KG1 (cell line): ENCODE results near the gene STARD3.
"Not testable (repeated sequence)": the region's sequence is repeated elsewhere in the genome, so short reads cannot be mapped to it uniquely, and the experiment has no call there.

Experiments used
- DNase-seq: peaks from one replicate; lab custom pipeline; 2025; lab: John Stamatoyannopoulos, UW

The STARD3 gene

GRCh38 chr17:39636927-39637736 lies at the start of gene STARD3:
STARD3 (plus strand) TSS chr17:39637144; CDS start chr17:39653532, 16,388 bp downstream.
- DNase-seq, result peak; percentile 90

DNA sequence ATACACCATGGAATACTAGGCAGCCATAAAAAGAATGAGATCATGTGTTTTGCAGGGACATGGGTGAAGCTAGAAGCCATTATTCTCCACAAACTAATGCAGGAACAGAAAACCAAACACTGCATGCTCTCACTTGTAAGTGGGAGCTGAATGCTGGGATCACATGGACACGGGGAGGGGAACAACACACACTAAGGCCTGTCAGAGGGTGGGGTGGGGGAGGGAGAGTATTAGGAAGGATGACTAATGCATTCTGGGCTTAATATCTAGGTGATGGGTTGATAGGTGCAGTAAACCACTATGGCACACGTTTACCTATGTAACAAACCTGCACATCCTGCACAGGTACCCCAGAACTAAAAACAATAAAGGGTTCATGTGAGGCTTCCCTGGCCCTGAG lies 46.8 kb upstream of the STARD3 start:
- not testable (repeated sequence) for DNase-seq

- no peak for DNase-seq
Measured at GRCh38 chr17:39591958-39592954, 44.7 kb upstream of the STARD3 start.

- DNase-seq, result no peak
Measured at GRCh38 chr17:39593371-39593770, 43.6 kb upstream of the STARD3 start.

- DNase-seq, result no peak
Measured at GRCh38 chr17:39595294-39595693, 41.6 kb upstream of the STARD3 start.

DNA sequence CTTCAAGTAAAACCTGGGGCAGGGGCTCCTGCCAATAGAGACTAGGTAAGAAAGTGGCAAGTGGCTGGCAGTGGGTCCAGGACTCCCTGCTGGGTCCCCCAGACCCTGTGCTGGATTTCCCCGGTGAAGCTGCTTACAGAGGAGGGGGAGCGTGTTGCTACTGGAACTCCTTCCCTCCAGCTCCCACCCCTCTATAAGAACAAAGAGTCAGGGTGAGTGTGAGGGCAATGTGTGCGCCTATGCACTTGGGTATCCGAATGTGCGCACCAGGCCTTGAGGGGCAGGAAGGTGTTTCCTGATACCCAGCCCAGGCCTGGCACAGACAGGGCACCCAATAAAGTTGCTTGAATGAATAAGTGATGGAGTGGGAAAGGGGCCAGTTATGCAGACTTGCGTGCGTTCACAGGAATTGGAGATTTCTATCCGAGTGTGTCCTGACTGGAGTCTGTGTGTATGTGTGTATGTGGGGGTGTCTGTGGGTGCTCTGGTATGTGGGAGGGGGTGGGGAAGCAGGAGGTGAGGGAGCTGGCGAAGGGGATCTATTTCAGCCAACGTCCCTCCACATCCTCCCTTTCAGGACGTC lies 40.9 kb upstream of the STARD3 start:
- DNase-seq, result no peak

GRCh38 chr17:39596543-39597267 lies 40.2 kb upstream of the STARD3 start:
- no peak for DNase-seq

DNA sequence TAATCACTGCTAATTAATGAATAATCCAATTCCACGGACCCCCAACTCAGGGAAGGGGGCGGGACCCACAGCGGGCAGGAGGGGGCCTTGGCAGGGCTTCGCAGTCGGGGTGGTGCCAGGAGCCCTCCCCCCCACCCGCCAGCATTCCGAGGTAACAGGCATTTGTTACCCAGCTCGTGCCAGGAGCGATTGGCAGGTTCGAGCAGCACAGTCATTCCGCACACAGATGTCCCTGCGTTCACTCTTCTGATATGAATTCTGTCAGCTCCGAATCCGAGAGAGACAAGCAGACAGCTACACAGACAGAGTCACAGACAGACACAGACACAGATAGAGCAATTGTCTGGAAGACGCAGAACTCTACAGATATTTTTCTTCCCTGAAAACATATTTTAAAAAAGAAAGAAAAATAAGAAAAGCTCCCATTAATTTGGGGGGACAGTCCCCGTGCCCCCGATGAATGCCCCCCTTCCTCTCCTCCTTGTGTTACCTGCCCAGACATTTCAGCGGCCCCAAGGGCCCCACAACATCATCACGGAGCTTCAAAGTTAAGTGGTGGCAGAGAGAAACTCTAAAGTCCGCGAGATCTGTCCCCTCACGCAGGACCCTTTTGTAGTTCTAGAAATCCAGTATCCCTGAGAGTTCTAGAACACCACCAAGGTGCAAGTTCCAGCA lies 39.4 kb upstream of the STARD3 start:
- no peak for DNase-seq

DNA sequence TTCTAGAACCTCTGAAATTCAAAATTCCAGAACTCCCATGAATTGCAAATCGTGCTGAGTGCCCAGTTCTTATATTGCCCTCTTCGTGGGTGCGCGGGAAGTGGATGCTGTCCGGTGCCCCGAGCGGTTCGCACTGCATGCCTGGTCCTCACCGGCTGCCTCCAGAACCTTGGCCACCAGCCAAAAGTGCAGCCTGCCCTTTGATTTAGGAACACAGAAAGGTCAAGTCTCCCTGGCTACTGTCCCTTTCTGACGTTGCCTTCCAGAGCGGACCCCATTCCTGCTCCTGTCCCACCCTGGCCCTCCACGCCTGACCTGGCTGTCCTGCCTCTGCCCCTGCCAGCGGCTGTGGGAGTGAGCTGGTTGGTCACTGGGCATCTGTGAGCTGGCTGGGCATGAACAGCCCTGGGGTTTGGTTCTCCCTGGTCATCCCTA lies 38.9 kb upstream of the STARD3 start:
- DNase-seq, result no peak

DNA sequence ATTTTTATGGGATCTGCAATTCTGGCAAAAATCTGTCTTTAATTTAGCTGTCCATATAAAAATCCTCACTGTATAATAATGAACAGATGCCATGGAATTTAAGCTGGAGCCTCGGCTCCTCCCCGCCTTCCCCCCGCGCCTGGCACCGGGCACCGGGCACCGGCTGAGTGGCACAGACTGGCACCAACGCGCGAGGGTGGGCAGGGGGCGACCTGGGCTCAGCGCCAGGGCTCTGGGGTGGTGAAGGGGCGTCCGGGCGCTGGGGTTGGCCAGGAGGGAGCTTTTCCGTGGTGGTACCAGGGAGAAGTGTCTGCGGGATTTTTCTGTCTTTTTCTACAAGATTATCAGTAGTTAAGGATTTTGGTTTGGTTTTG lies 38.3 kb upstream of the STARD3 start:
- no peak for DNase-seq

DNA sequence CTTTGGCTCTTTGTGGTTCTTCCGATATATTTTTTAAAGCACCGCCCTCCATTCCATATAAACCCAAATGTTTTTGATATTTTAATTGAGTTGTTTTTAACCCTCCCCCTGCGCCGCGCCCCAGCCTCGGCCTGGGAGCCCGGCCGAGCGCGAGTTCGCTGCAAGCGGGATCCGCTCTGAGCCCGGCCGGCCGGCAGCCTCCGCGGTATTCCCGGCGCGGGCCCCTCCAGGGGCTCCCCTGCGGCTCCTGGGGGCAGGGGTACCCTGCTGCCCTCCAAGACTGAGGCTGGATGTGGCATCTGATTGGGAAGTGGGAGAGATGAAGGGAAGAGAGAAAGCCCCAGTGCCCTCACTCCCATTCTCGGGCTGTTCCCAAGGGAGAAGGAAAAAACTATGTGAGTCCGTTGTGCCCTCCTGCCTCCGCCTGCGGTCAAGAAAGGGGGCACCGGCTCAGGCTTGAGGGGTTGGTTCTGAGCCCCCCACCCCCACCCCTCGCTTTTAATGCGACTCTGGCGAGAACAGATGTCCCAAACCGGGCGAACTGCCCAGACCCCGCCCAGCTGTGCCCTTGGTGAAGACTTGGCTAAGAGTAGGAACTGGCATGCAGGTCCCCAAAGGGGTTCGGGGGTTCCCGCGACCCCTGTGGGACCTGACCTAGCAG lies 37.8 kb upstream of the STARD3 start:
- no peak for DNase-seq

- no peak for DNase-seq
Measured at GRCh38 chr17:39599665-39600231, 37.2 kb upstream of the STARD3 start.

GRCh38 chr17:39600288-39600996 lies 36.5 kb upstream of the STARD3 start:
- DNase-seq, result no peak

- DNase-seq, result no peak
Measured at GRCh38 chr17:39600997-39601597, 35.8 kb upstream of the STARD3 start.

DNA sequence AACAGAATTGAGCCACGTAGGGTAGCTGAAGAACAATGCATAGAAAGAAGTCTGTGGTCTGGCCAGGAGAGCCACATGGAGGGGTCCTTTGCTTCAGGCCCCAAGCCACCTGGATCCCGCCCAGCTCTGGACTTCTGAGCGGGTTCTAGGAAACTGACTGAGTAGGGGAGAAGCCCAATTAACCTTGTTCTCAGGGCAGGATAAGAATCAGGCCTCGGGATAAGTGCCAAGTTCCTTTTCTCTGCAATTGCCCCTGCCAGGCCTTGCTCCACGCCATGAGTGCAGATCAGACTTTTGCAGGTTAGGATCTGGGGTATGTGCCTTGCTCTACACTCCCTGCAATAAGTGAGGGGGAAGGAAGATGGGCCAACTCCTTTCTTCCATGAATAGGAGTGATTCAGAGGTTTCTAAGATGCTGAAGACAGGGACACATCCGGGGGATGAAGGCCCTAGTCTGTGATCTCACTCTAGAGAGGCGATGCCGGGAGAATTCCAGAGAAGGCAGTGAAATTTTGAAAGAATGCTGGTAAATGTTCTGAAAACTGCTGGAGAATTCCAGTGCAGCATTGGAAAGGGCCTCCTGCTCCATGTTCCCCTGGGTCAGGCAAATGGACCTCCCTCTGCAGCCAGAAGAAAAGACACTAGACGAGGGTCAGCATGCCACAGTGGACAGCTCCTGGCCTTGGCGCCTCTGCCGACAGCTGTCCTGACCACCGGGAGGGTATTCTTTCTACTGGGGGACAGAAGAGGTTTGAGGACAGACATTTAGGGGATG lies 35.0 kb upstream of the STARD3 start:
- DNase-seq, result no peak

GRCh38 chr17:39602533-39603303 lies 34.2 kb upstream of the STARD3 start:
- no peak for DNase-seq

- DNase-seq, result no peak
Measured at GRCh38 chr17:39603304-39604016, 33.5 kb upstream of the STARD3 start.
